CD14-positive monocyte (primary cell): ENCODE data around the gene ZNF565. TPM values are rescaled to one million over a fixed set of nuclear protein-coding genes. Genes with fewer than 3 reads are reported as not detected.

Source experiments
- DNase-seq, 3 donors: peaks; one replicate each; pipeline ENCODE4 v3.0.0-alpha.2; 2011 to 2022
- H2AFZ ChIP-seq: 2 replicates; pipeline ENCODE4 v1.6.0; 2012; ENCODE audit warnings: mild to moderate bottlenecking, low read depth, low read length, inconsistent platforms; ENCODE audit not compliant: insufficient read depth, poor library complexity, severe bottlenecking
- H3K27ac ChIP-seq, 2 donors: 1 replicate in 1 of 2; 2 replicates in 1 of 2; pipeline ENCODE4 v1.5.1; 2012 to 2013; ENCODE audit warnings: low read length in 2 of 2, control low read depth in 1 of 2, inconsistent platforms in 1 of 2, low read depth in 1 of 2, mild to moderate bottlenecking in 1 of 2
- H3K27me3 ChIP-seq, 2 donors: one replicate each; pipeline versions ENCODE4 v1.6.0 to v1.6.1; 2011 to 2013; ENCODE audit warnings: low read length in 2 of 2; ENCODE audit not compliant: control insufficient read depth in 2 of 2, insufficient read depth in 2 of 2
- H3K36me3 ChIP-seq, 2 donors: replicated peaks in 1 of 2; 1 replicate in 1 of 2; 2 replicates in 1 of 2; pipeline versions ENCODE4 v1.5.1 to v1.6.1; 2012 to 2013; ENCODE audit warnings: low read length in 2 of 2, control low read depth in 1 of 2, inconsistent platforms in 1 of 2, mild to moderate bottlenecking in 1 of 2; ENCODE audit not compliant: insufficient read depth in 2 of 2, control insufficient read depth in 1 of 2
- H3K4me1 ChIP-seq, 2 donors: 1 replicate in 1 of 2; 2 replicates in 1 of 2; pipeline versions ENCODE4 v1.5.1 to v1.6.1; 2012 to 2013; ENCODE audit warnings: low read length in 2 of 2, control low read depth in 1 of 2, inconsistent platforms in 1 of 2, mild to moderate bottlenecking in 1 of 2, moderate library complexity in 1 of 2; ENCODE audit not compliant: insufficient read depth in 2 of 2, control insufficient read depth in 1 of 2
- H3K4me2 ChIP-seq: replicated peaks from 2 replicates; pipeline ENCODE3; 2012; ENCODE audit warnings: low read length, moderate library complexity, mild to moderate bottlenecking; ENCODE audit not compliant: poor library complexity, severe bottlenecking; ENCODE audit errors: extremely low read depth
- H3K4me3 ChIP-seq, 3 experiments: fragments of 200-600 bp in 1 of 3; sonication (generic) in 1 of 3; replicated peaks in 1 of 3; 1 replicate in 2 of 3; 2 replicates in 1 of 3; pipeline ENCODE4 v1.5.1; 2011 to 2013; ENCODE audit warnings: low read length in 3 of 3, mild to moderate bottlenecking in 3 of 3, control low read depth in 2 of 3, low read depth in 2 of 3, inconsistent platforms in 1 of 3, moderate library complexity in 1 of 3
- H3K79me2 ChIP-seq: 2 replicates; pipeline ENCODE4 v1.6.0; 2012; ENCODE audit warnings: mild to moderate bottlenecking, control low read depth, inconsistent platforms, low read length, moderate library complexity; ENCODE audit not compliant: insufficient read depth
- H3K9ac ChIP-seq: 2 replicates; pipeline ENCODE4 v1.6.0; 2017; ENCODE audit warnings: low read length, mild to moderate bottlenecking; ENCODE audit not compliant: insufficient read depth, poor library complexity, severe bottlenecking
- H3K9me3 ChIP-seq, 2 donors: replicated peaks in 1 of 2; 1 replicate in 1 of 2; 2 replicates in 1 of 2; pipeline versions ENCODE4 v1.5.1 to v1.6.1; 2012 to 2013; ENCODE audit warnings: low read length in 2 of 2, control low read depth in 1 of 2; ENCODE audit not compliant: control insufficient read depth in 1 of 2, insufficient read depth in 1 of 2
- H4K20me1 ChIP-seq: 2 replicates; pipeline ENCODE4 v1.6.0; 2012; ENCODE audit warnings: mild to moderate bottlenecking, low read length, control low read depth, moderate library complexity; ENCODE audit not compliant: insufficient read depth
- H3K27ac Mint-ChIP-seq, 7 donors: one replicate each; pipeline ENCODE4 v1.8.0; 2020; ENCODE audit warnings: mild to moderate bottlenecking in 7 of 7, mixed read lengths in 7 of 7, moderate library complexity in 6 of 7, inconsistent platforms in 2 of 7
- H3K27me3 Mint-ChIP-seq, 3 donors: one replicate each; pipeline ENCODE4 v1.8.0; 2021 to 2022; ENCODE audit warnings: low read depth in 3 of 3, mild to moderate bottlenecking in 3 of 3, mixed read lengths in 3 of 3, moderate library complexity in 3 of 3, inconsistent platforms in 1 of 3
- H3K36me3 Mint-ChIP-seq, 2 donors: one replicate each; pipeline ENCODE4 v1.8.0; 2020; ENCODE audit warnings: mixed read lengths in 2 of 2, inconsistent platforms in 1 of 2, mild to moderate bottlenecking in 1 of 2
- H3K4me1 Mint-ChIP-seq: one replicate; pipeline ENCODE4 v1.8.0; 2020; ENCODE audit warnings: mild to moderate bottlenecking, mixed read lengths
- H3K4me3 Mint-ChIP-seq, 2 donors: one replicate each; pipeline ENCODE4 v1.8.0; 2020; ENCODE audit warnings: mild to moderate bottlenecking in 2 of 2, mixed read lengths in 2 of 2, moderate library complexity in 1 of 2
- H3K9me3 Mint-ChIP-seq, 7 donors: one replicate each; pipeline ENCODE4 v1.8.0; 2020 to 2022; ENCODE audit warnings: mixed read lengths in 7 of 7, mild to moderate bottlenecking in 6 of 7, moderate library complexity in 6 of 7, inconsistent platforms in 2 of 7
- WGBS: methylation state at CpG from one replicate; pipeline ENCODE4 v1.1.5; 2013; ENCODE audit warnings: missing lambda C conversion rate; ENCODE audit not compliant: insufficient coverage; 5-methylcytosine and 5-hydroxymethylcytosine counted together
- intact Hi-C, 2 donors: fragments of 100-400 bp; cut with micrococcal nuclease; formaldehyde crosslinking; loops; one replicate each; pipeline versions ENCODE4 v1.15.0 to v1.15.1; 2023
- polyA plus RNA-seq, 3 donors: library from polyadenylated mRNA; depleted of rRNA in 1 of 3; unstranded in 2 of 3; stranded (reverse) in 1 of 3; fragments of 300-500 nt in 2 of 3; fragments of >200 nt in 1 of 3; fragmentation: Illumina TruSeq in 2 of 3; gene quantifications; 1 replicate in 2 of 3; 2 replicates in 1 of 3; pipeline ENCODE4 v1.2.3, GENCODE V29; 2012 to 2021
- TF ChIP-seq, protein P1 (sequence below): fragments of 200-600 bp; IDR thresholded peaks from one replicate; pipeline ENCODE4 v1.8.0; 2022; ENCODE audit warnings: antibody characterized with exemption, mild to moderate bottlenecking

The ZNF565 gene
- polyA plus RNA-seq, 3 donors = 1.5 to 3.5 (median 2.1) TPM

DNA sequence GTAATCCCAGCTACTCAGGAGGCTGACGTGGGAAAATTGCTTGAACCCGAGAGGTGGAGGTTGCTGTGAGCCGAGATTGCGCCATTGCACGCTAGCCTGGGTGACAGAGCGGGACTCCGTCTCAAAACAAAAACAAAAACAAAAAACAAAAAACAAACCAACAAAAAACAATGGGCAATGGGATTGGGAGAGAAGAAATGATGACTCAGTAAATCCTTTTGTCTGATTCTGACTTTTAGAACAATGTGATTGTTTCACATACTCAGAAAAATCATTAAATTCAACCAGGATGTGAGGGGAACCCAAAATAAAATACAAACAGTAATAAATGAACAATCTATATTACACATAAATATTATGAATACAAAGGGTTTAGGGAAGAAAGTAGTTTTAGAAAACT, 5.1 kb downstream of the ZNF565 start:
- Histone ChIP-seq H2AFZ (no peak overlapping the region), H3K27me3 (no peaks in the 10 kb centered on the region), H3K27ac (no peak overlapping the region), H3K79me2 (peaks cover 11% of the 10 kb centered on the region), H3K9me3 (no peaks in the 10 kb centered on the region), H4K20me1 (no peaks in the 10 kb centered on the region), H3K4me2 (no peak overlapping the region), H3K4me3 (no peak overlapping the region), H3K9ac (no peak overlapping the region), H3K36me3 (no peaks in the 10 kb centered on the region), H3K4me1 (peaks cover 6 to 8% of the 10 kb centered on the region in 2 donors)
- H3K9me3 Mint-ChIP-seq = peaks cover 0 to 6% (median 0%) of the 10 kb centered on the region in 7 donors
- peaks cover 1% of the 10 kb centered on the region for H3K4me1 Mint-ChIP-seq
- peaks cover 10 to 18% of the 10 kb centered on the region in 2 donors for H3K36me3 Mint-ChIP-seq
- TF ChIP-seq, protein P1, sequence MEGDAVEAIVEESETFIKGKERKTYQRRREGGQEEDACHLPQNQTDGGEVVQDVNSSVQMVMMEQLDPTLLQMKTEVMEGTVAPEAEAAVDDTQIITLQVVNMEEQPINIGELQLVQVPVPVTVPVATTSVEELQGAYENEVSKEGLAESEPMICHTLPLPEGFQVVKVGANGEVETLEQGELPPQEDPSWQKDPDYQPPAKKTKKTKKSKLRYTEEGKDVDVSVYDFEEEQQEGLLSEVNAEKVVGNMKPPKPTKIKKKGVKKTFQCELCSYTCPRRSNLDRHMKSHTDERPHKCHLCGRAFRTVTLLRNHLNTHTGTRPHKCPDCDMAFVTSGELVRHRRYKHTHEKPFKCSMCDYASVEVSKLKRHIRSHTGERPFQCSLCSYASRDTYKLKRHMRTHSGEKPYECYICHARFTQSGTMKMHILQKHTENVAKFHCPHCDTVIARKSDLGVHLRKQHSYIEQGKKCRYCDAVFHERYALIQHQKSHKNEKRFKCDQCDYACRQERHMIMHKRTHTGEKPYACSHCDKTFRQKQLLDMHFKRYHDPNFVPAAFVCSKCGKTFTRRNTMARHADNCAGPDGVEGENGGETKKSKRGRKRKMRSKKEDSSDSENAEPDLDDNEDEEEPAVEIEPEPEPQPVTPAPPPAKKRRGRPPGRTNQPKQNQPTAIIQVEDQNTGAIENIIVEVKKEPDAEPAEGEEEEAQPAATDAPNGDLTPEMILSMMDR = no peak
- peaks cover 0 to 4% (median 0%) of the 10 kb centered on the region in 3 donors for H3K27me3 Mint-ChIP-seq
- intact Hi-C loops = no loop called here
- WGBS = 93% methylated on average over 2 of the region's 7 CpGs
- H3K4me3 Mint-ChIP-seq = no peak overlapping the region
- peak overlapping the region in 1 of 7 donors; percentile 62 for H3K27ac Mint-ChIP-seq
- DNase-seq = no peak

GRCh38 chr19:36207605-36208252, 6.7 kb downstream of the ZNF565 start:
- no peak overlapping the region for H3K4me2 ChIP-seq
- no peaks in the 10 kb centered on the region for H3K4me1 ChIP-seq
- H4K20me1 ChIP-seq = no peaks in the 10 kb centered on the region
- H3K27me3 ChIP-seq = no peaks in the 10 kb centered on the region
- Mint-ChIP-seq H3K36me3 (peaks cover 16 to 28% of the 10 kb centered on the region in 2 donors), H3K27me3 (peaks cover 0 to 4% (median 0%) of the 10 kb centered on the region in 3 donors), H3K9me3 (peaks cover 0 to 6% (median 0%) of the 10 kb centered on the region in 7 donors), H3K4me3 (no peak overlapping the region), H3K27ac (no peak overlapping the region), H3K4me1 (peaks cover 1% of the 10 kb centered on the region)
- no peaks in the 10 kb centered on the region for H3K9me3 ChIP-seq
- peaks cover 2% of the 10 kb centered on the region for H3K79me2 ChIP-seq
- no peak overlapping the region for H3K27ac ChIP-seq
- no peaks in the 10 kb centered on the region for H3K36me3 ChIP-seq
- H2AFZ ChIP-seq = no peak overlapping the region
- intact Hi-C loops = no loop called here
- no peak for DNase-seq
- TF ChIP-seq, protein P1 = no peak
- no peak overlapping the region for H3K4me3 ChIP-seq
- 100% methylated on average over 1 of the region's 3 CpGs for WGBS
- no peak overlapping the region for H3K9ac ChIP-seq
